ENCODE results near the gene MEP1A.
A peak's percentile ranks its signal among the peaks of the same experiment; 100 is the strongest.

GRCh38 chr6:46781478-46782378 lies 11.5 kb upstream of the MEP1A start:
- TF ChIP-seq POLR2A (IDR thresholded peaks at IDR 0.05), result no peak
- peak in 3 of 4 experiments; percentile 34 to 45 (median 45) for TF ChIP-seq CTCF (IDR thresholded peaks at IDR 0.05)
- TF ChIP-seq POLR2AphosphoS5 (IDR thresholded peaks at IDR 0.05), result no peak
